Measurements from ENCODE around the gene CEP57L1. TPM values are rescaled to one million over a fixed set of nuclear protein-coding genes. Genes with fewer than 3 reads are reported as not detected.
"Not testable (repeated sequence)": the region's sequence is repeated elsewhere in the genome, so short reads cannot be mapped to it uniquely, and the experiment has no call there.

Gene CEP57L1
- total RNA-seq, 1 donor from 2014 or later, result 17.5 TPM

GRCh38 chr6:109130065-109130464 lies 34.8 kb downstream of the CEP57L1 start:
- no peak overlapping the region for H3K27ac Mint-ChIP-seq (ENCODE audit: unreplicated experiment)

DNA sequence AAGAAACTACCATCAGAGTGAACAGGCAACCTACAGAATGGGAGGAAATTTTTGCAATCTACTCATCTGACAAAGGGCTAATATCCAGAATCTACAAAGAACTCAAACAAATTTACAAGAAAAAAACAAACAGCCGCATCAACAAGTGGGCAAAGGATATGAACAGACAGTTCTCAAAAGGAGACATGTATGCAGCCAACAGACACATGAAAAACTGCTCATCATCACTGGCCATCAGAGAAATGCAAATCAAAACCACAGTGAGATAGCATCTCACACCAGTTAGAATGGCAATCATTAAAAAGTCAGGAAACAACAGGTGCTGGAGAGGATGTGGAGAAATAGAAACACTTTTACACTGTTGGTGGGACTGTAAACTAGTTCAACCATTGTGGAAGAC lies 40.3 kb downstream of the CEP57L1 start:
- H3K4me3 Mint-ChIP-seq (ENCODE audit: unreplicated experiment); FAIRE-seq; H3K4me2 ChIP-seq (ENCODE audit: low read length); H3K79me2 ChIP-seq (ENCODE audit: insufficient read depth, low read length); H3K27ac Mint-ChIP-seq (ENCODE audit: unreplicated experiment); H3K4me1 Mint-ChIP-seq (ENCODE audit: low read depth, unreplicated experiment); H2AFZ ChIP-seq (ENCODE audit: low read depth, low read length); H3K27me3 Mint-ChIP-seq (ENCODE audit: low read depth, unreplicated experiment); H3K9me3 Mint-ChIP-seq (ENCODE audit: unreplicated experiment); H3K9ac ChIP-seq (ENCODE audit: low read length); H3K9me3 ChIP-seq (ENCODE audit: insufficient read depth, low read depth, low read length); H3K27ac ChIP-seq (ENCODE audit: low read depth, low read length); H4K20me1 ChIP-seq (ENCODE audit: insufficient read depth, low read length); H3K4me1 ChIP-seq (ENCODE audit: insufficient read depth, low read length); H3K27me3 ChIP-seq (ENCODE audit: insufficient read depth, low read length); H3K36me3 ChIP-seq (ENCODE audit: insufficient read depth, low read length); H3K4me3 ChIP-seq (ENCODE audit: insufficient read depth, low read depth, low read length); DNase-seq (ENCODE audit: low read depth): not testable (repeated sequence)
- peaks cover 11% of the 10 kb centered on the region for H3K36me3 Mint-ChIP-seq (ENCODE audit: low read depth, unreplicated experiment)

More at GRCh38 chr6:109130065-109130464, 34.8 kb downstream of the CEP57L1 start:
- FAIRE-seq (no peak), DNase-seq (ENCODE audit: low read depth) (no peak)
- Mint-ChIP-seq H3K27me3 (ENCODE audit: low read depth, unreplicated experiment) (no peaks in the 10 kb centered on the region), H3K4me1 (ENCODE audit: low read depth, unreplicated experiment) (peaks cover 3% of the 10 kb centered on the region), H3K36me3 (ENCODE audit: low read depth, unreplicated experiment) (peaks cover 7% of the 10 kb centered on the region), H3K4me3 (ENCODE audit: unreplicated experiment) (no peak overlapping the region), H3K9me3 (ENCODE audit: unreplicated experiment) (peaks cover 4% of the 10 kb centered on the region)
- Histone ChIP-seq H3K27me3 (ENCODE audit: insufficient read depth, low read length) (no peaks in the 10 kb centered on the region), H3K9ac (ENCODE audit: low read length) (no peak overlapping the region), H3K9me3 (ENCODE audit: insufficient read depth, low read depth, low read length) (no peaks in the 10 kb centered on the region), H3K4me3 (ENCODE audit: insufficient read depth, low read depth, low read length) (no peak overlapping the region), H3K79me2 (ENCODE audit: insufficient read depth, low read length) (peaks cover 15% of the 10 kb centered on the region), H3K4me1 (ENCODE audit: insufficient read depth, low read length) (no peaks in the 10 kb centered on the region), H3K36me3 (ENCODE audit: insufficient read depth, low read length) (no peaks in the 10 kb centered on the region), H2AFZ (ENCODE audit: low read depth, low read length) (no peak overlapping the region), H3K4me2 (ENCODE audit: low read length) (no peak overlapping the region), H3K27ac (ENCODE audit: low read depth, low read length) (no peak overlapping the region), H4K20me1 (ENCODE audit: insufficient read depth, low read length) (no peaks in the 10 kb centered on the region)
- TF ChIP-seq EZH2 (IDR thresholded peaks at IDR 0.05; ENCODE audit: insufficient read depth, low read length) (no peak), CTCF (IDR thresholded peaks at IDR 0.05; ENCODE audit: insufficient read depth, low read depth, low read length) (no peak)

GRCh38 chr6:109136039-109136438 lies 40.7 kb downstream of the CEP57L1 start:
- not testable (repeated sequence) for H3K27ac Mint-ChIP-seq (ENCODE audit: unreplicated experiment); H3K4me3 ChIP-seq (ENCODE audit: insufficient read depth, low read depth, low read length); H3K4me2 ChIP-seq (ENCODE audit: low read length); H3K36me3 ChIP-seq (ENCODE audit: insufficient read depth, low read length); H3K4me1 Mint-ChIP-seq (ENCODE audit: low read depth, unreplicated experiment); H2AFZ ChIP-seq (ENCODE audit: low read depth, low read length); H3K9me3 ChIP-seq (ENCODE audit: insufficient read depth, low read depth, low read length); H3K79me2 ChIP-seq (ENCODE audit: insufficient read depth, low read length); FAIRE-seq; H3K27me3 ChIP-seq (ENCODE audit: insufficient read depth, low read length); DNase-seq (ENCODE audit: low read depth); H4K20me1 ChIP-seq (ENCODE audit: insufficient read depth, low read length); H3K27ac ChIP-seq (ENCODE audit: low read depth, low read length); H3K4me1 ChIP-seq (ENCODE audit: insufficient read depth, low read length); H3K4me3 Mint-ChIP-seq (ENCODE audit: unreplicated experiment); H3K9me3 Mint-ChIP-seq (ENCODE audit: unreplicated experiment); H3K9ac ChIP-seq (ENCODE audit: low read length); H3K27me3 Mint-ChIP-seq (ENCODE audit: low read depth, unreplicated experiment)
- H3K36me3 Mint-ChIP-seq (ENCODE audit: low read depth, unreplicated experiment), result peaks cover 11% of the 10 kb centered on the region

GRCh38 chr6:109136530-109136929 lies 41.2 kb downstream of the CEP57L1 start:
- not testable (repeated sequence) for H3K27ac Mint-ChIP-seq (ENCODE audit: unreplicated experiment); H3K27ac ChIP-seq (ENCODE audit: low read depth, low read length); H3K4me1 Mint-ChIP-seq (ENCODE audit: low read depth, unreplicated experiment); H3K4me3 ChIP-seq (ENCODE audit: insufficient read depth, low read depth, low read length); DNase-seq (ENCODE audit: low read depth); H3K27me3 Mint-ChIP-seq (ENCODE audit: low read depth, unreplicated experiment); H3K9ac ChIP-seq (ENCODE audit: low read length); H3K27me3 ChIP-seq (ENCODE audit: insufficient read depth, low read length); H3K4me2 ChIP-seq (ENCODE audit: low read length); H3K36me3 ChIP-seq (ENCODE audit: insufficient read depth, low read length); H3K79me2 ChIP-seq (ENCODE audit: insufficient read depth, low read length); H4K20me1 ChIP-seq (ENCODE audit: insufficient read depth, low read length); FAIRE-seq; H2AFZ ChIP-seq (ENCODE audit: low read depth, low read length); H3K9me3 Mint-ChIP-seq (ENCODE audit: unreplicated experiment); H3K4me1 ChIP-seq (ENCODE audit: insufficient read depth, low read length); H3K4me3 Mint-ChIP-seq (ENCODE audit: unreplicated experiment); H3K9me3 ChIP-seq (ENCODE audit: insufficient read depth, low read depth, low read length)
- H3K36me3 Mint-ChIP-seq (ENCODE audit: low read depth, unreplicated experiment), result peaks cover 11% of the 10 kb centered on the region
